Muscle layer of colon (tissue), 2 donors: Measurements from ENCODE around the gene ERN2.

ENCODE experiments used
- H3K27ac ChIP-seq: one replicate; pipeline ENCODE4 v1.7.0; 2013; ENCODE audit warnings: low read depth, mild to moderate bottlenecking, low read length, moderate library complexity
- H3K27me3 ChIP-seq, 2 donors: one replicate each; pipeline ENCODE4 v1.7.0; 2013; ENCODE audit warnings: low read length in 2 of 2, mild to moderate bottlenecking in 2 of 2; ENCODE audit not compliant: insufficient read depth in 2 of 2, control insufficient read depth in 1 of 2
- H3K36me3 ChIP-seq: one replicate; pipeline ENCODE4 v1.7.0; 2013; ENCODE audit warnings: mild to moderate bottlenecking, low read length; ENCODE audit not compliant: insufficient read depth
- H3K4me1 ChIP-seq: one replicate; pipeline ENCODE4 v1.7.0; 2013; ENCODE audit warnings: mild to moderate bottlenecking, low read length; ENCODE audit not compliant: insufficient read depth
- H3K4me3 ChIP-seq, 2 donors: one replicate each; pipeline ENCODE4 v1.7.0; 2013; ENCODE audit warnings: low read length in 2 of 2, low read depth in 1 of 2, mild to moderate bottlenecking in 1 of 2, moderate library complexity in 1 of 2
- H3K9ac ChIP-seq: one replicate; pipeline ENCODE4 v1.7.0; 2013; ENCODE audit warnings: low read length
- H3K9me3 ChIP-seq: one replicate; pipeline ENCODE4 v1.7.0; 2013; ENCODE audit warnings: mild to moderate bottlenecking, low read length
- donor health status: abdominal sarcoma.
- donor health status: Adenocarcinoma of cecum.

The ERN2 gene

GRCh38 chr16:23710504-23710903, 2.5 kb downstream of the ERN2 start:
- peaks cover 0 to 16% of the 10 kb centered on the region in 2 donors for H3K27me3 ChIP-seq
- H3K36me3 ChIP-seq = no peaks in the 10 kb centered on the region
- no peak overlapping the region for H3K27ac ChIP-seq
- H3K9me3 ChIP-seq = no peaks in the 10 kb centered on the region
- H3K4me3 ChIP-seq = no peak overlapping the region
- no peaks in the 10 kb centered on the region for H3K4me1 ChIP-seq
- no peak overlapping the region for H3K9ac ChIP-seq

GRCh38 chr16:23710008-23710407, 3.0 kb downstream of the ERN2 start:
- Histone ChIP-seq H3K27me3 (peaks cover 0 to 16% of the 10 kb centered on the region in 2 donors), H3K9me3 (no peaks in the 10 kb centered on the region), H3K27ac (no peak overlapping the region), H3K4me3 (no peak overlapping the region), H3K36me3 (no peaks in the 10 kb centered on the region), H3K9ac (no peak overlapping the region), H3K4me1 (no peaks in the 10 kb centered on the region)

DNA sequence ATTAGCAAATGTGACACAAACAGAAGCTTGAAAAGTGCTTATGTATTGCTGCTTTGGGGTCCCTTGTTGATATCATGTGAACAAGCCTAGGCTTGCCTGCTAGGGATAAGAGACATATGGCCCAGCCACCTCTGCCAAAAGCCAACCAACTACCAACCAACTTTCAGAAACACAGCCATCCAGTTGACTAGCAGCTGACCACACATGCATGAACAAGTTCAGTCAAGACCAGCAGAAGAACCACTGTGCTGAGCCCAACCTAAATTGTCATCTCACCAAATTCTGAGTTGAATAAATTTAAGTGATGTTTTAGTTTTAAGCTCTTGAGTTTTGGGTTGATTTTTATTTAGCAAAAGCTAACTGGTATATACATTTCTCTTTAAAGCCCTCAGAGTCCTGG, 3.5 kb downstream of the ERN2 start:
- no peak overlapping the region for H3K27ac ChIP-seq
- peaks cover 0 to 16% of the 10 kb centered on the region in 2 donors for H3K27me3 ChIP-seq
- no peaks in the 10 kb centered on the region for H3K4me1 ChIP-seq
- no peaks in the 10 kb centered on the region for H3K36me3 ChIP-seq
- no peak overlapping the region for H3K4me3 ChIP-seq
- H3K9ac ChIP-seq = no peak overlapping the region
- no peaks in the 10 kb centered on the region for H3K9me3 ChIP-seq

GRCh38 chr16:23706439-23706838, 6.6 kb downstream of the ERN2 start:
- Histone ChIP-seq H3K4me3 (no peak overlapping the region), H3K4me1 (no peaks in the 10 kb centered on the region), H3K9ac (no peak overlapping the region), H3K27me3 (no peaks in the 10 kb centered on the region), H3K27ac (no peak overlapping the region), H3K9me3 (peaks cover 4% of the 10 kb centered on the region), H3K36me3 (no peaks in the 10 kb centered on the region)

DNA sequence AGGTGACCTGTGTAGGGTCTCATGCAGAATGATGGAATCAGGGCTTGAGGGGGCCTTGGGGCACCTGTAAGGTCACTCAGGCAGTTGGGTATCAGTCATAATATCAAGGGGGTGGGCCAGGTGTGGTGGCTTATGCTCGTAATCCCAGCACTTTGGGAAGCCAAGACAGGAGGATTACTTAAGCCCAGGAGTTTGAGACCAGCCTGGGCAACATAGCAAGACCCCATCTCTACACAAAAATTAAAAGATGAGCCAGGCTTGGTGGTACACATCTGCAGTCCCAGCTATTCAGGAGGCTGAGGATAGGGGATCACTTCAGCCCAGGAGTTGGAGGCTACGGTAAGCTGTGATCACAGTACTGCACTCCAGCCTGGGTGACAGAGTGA, 7.5 kb downstream of the ERN2 start:
- Histone ChIP-seq H3K27ac (no peak overlapping the region), H3K9me3 (peaks cover 4% of the 10 kb centered on the region), H3K4me3 (no peak overlapping the region), H3K4me1 (no peaks in the 10 kb centered on the region), H3K27me3 (peaks cover 0 to 3% of the 10 kb centered on the region in 2 donors), H3K9ac (no peak overlapping the region), H3K36me3 (no peaks in the 10 kb centered on the region)

DNA sequence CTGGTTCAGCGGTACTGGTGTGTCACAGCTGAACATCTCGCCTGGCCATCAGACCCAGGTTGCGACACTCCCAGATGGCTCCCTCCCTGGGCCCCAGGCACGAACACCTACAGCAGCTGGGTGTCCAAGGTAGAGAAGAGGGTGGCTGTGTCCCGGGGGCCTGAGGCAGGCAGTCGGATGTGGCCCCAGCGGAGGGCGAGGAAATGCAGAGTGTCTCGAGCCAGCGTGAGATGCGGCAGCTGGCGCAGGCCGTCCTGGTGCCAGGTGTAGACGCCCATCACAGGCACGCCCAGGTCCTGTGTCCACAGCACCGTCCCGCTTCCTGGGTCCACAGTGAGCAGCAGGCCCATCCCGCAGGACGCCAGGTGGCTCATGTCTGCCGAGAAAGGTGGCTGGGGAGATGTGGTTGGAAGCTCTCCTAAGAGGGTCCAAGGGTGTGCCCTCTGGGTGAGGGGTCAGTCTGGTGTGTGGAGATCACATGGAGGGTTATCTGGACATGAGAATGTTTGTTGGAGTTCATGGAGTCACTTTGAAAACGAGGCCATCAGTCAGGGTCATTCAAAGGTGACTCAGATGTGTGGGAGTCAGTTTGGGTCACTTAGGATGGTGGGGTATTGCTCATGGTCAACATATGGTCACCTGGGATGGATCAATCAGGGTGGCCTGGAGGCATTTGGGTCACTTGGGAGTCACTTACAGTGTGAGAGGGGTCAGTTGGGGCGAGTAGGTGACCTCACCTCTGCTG, 8.1 kb downstream of the ERN2 start:
- H3K4me1 ChIP-seq = no peaks in the 10 kb centered on the region
- no peaks in the 10 kb centered on the region for H3K36me3 ChIP-seq
- H3K9me3 ChIP-seq = peaks cover 4% of the 10 kb centered on the region
- H3K27me3 ChIP-seq = peaks cover 0 to 4% of the 10 kb centered on the region in 2 donors
- H3K4me3 ChIP-seq = no peak overlapping the region
- no peak overlapping the region for H3K27ac ChIP-seq
- H3K9ac ChIP-seq = no peak overlapping the region

- peaks cover 0 to 4% of the 10 kb centered on the region in 2 donors for H3K27me3 ChIP-seq
These were observed 10.1 kb downstream of the ERN2 start for GRCh38 chr16:23702951-23703350.

DNA sequence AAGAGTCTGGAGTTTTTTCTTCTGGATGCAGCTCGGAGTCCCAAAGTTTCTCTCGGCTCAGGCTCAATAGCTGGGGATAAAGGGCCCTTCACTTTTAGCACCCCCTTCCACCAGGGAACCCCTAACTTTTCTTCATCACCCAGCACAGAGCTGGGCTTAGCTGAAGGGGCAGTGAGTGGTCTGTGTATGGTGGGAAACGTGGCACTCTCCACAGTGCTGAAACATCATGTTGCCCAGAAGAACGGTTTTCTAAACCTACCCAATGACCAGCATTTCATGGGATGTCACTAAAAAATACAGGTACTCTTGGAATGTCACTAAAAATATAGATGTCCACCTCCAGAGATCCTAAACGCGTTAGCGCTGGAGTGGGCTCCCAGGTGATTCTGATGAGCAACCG, 12.0 kb downstream of the ERN2 start:
- peaks cover 4% of the 10 kb centered on the region for H3K9me3 ChIP-seq
- no peaks in the 10 kb centered on the region for H3K4me1 ChIP-seq
- no peak overlapping the region for H3K9ac ChIP-seq
- H3K4me3 ChIP-seq = no peak overlapping the region
- no peak overlapping the region for H3K27ac ChIP-seq
- peaks cover 0 to 9% of the 10 kb centered on the region in 2 donors for H3K27me3 ChIP-seq
- no peaks in the 10 kb centered on the region for H3K36me3 ChIP-seq

More at GRCh38 chr16:23702951-23703350, 10.1 kb downstream of the ERN2 start:
- H3K9me3 ChIP-seq = peaks cover 4% of the 10 kb centered on the region
- H3K4me3 ChIP-seq = no peak overlapping the region
- no peaks in the 10 kb centered on the region for H3K36me3 ChIP-seq
- no peaks in the 10 kb centered on the region for H3K4me1 ChIP-seq
- H3K27ac ChIP-seq = no peak overlapping the region
- no peak overlapping the region for H3K9ac ChIP-seq

- Histone ChIP-seq H3K9me3 (peaks cover 4% of the 10 kb centered on the region), H3K27me3 (peaks cover 0 to 9% of the 10 kb centered on the region in 2 donors), H3K9ac (no peak overlapping the region), H3K27ac (no peak overlapping the region), H3K4me1 (no peaks in the 10 kb centered on the region), H3K4me3 (no peak overlapping the region), H3K36me3 (no peaks in the 10 kb centered on the region)
These were observed 12.5 kb downstream of the ERN2 start for GRCh38 chr16:23700509-23700908.

DNA sequence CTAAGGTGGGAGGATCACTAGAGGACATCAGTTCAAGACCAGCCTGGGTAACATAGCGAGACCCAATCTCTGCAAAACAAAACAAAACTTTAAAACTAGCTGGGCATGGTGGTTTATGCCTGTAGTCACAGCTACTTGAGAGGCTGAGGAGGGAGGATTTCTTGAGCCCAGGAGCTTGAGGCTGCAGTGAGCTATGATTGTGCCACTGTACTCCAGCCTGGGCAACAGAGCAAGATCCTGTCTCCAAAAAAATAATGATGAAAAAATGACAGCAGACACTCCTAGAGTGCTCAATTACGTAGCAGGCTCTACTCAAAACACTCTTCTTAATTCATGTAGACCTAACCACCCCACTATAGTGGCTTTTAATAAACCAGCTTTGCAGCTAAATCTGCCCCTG, 12.9 kb downstream of the ERN2 start:
- peaks cover 4% of the 10 kb centered on the region for H3K9me3 ChIP-seq
- no peak overlapping the region for H3K9ac ChIP-seq
- H3K36me3 ChIP-seq = no peaks in the 10 kb centered on the region
- H3K4me1 ChIP-seq = no peaks in the 10 kb centered on the region
- no peak overlapping the region for H3K27ac ChIP-seq
- peaks cover 0 to 9% of the 10 kb centered on the region in 2 donors for H3K27me3 ChIP-seq
- H3K4me3 ChIP-seq = no peak overlapping the region

GRCh38 chr16:23699100-23699499, 13.9 kb downstream of the ERN2 start:
- no peaks in the 10 kb centered on the region for H3K36me3 ChIP-seq
- no peak overlapping the region for H3K27ac ChIP-seq
- no peak overlapping the region for H3K4me3 ChIP-seq
- H3K27me3 ChIP-seq = peaks cover 0 to 9% of the 10 kb centered on the region in 2 donors
- H3K4me1 ChIP-seq = no peaks in the 10 kb centered on the region
- peaks cover 4% of the 10 kb centered on the region for H3K9me3 ChIP-seq
- H3K9ac ChIP-seq = no peak overlapping the region

DNA sequence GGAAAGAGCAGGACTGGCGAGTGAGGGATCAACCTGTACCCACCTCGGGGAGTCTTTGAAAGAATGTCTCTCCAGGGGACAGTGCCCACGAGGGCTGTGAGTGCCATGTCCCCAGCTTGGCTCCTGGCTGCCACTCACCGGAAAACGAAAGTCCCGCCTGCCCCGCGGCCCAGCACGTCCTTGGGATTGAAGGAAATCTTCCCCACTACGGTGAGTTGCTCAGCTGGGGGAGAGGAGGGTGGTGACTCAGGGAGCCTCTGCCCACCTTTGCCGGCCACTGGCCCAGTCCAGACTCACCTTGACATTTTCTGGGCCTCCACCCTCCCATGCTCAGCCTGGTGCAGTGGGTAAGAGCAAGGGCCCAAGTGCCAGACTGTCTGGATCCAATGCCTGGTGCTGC, 17.3 kb downstream of the ERN2 start:
- Histone ChIP-seq H3K9ac (no peak overlapping the region), H3K4me1 (no peaks in the 10 kb centered on the region), H3K27ac (no peak overlapping the region), H3K4me3 (no peak overlapping the region), H3K36me3 (no peaks in the 10 kb centered on the region), H3K9me3 (no peaks in the 10 kb centered on the region), H3K27me3 (peaks cover 0 to 9% of the 10 kb centered on the region in 2 donors)
